KMS-11 (cell line): ENCODE results near the gene TADA3.
"Not testable (repeated sequence)": the region's sequence is repeated elsewhere in the genome, so short reads cannot be mapped to it uniquely, and the experiment has no call there.

Source experiments
- H2AFZ ChIP-seq: fragments of 200-600 bp; sonication (generic); 2 replicates; pipeline ENCODE4 v1.6.1; 2016; ENCODE audit warnings: antibody characterized with exemption, mixed run types, low read depth
- H3K27ac ChIP-seq: fragments of 200-600 bp; sonication (generic); 2 replicates; pipeline ENCODE4 v1.6.1; 2016; ENCODE audit warnings: mild to moderate bottlenecking, mixed run types
- H3K27me3 ChIP-seq: fragments of 200-600 bp; sonication (generic); 2 replicates; pipeline ENCODE4 v1.6.1; 2017; ENCODE audit warnings: mild to moderate bottlenecking, low read depth, mixed run types, moderate library complexity; ENCODE audit not compliant: insufficient read depth
- H3K36me3 ChIP-seq: fragments of 200-600 bp; sonication (generic); 2 replicates; pipeline ENCODE4 v1.6.1; 2017; ENCODE audit warnings: mild to moderate bottlenecking, mixed run types; ENCODE audit not compliant: insufficient read depth
- H3K4me1 ChIP-seq: fragments of 200-600 bp; sonication (generic); 2 replicates; pipeline ENCODE4 v1.6.1; 2016; ENCODE audit warnings: mild to moderate bottlenecking, low read depth, mixed run types; ENCODE audit not compliant: poor library complexity, severe bottlenecking
- H3K4me2 ChIP-seq: fragments of 200-600 bp; sonication (generic); 2 replicates; pipeline ENCODE4 v1.7.0; 2016; ENCODE audit warnings: mild to moderate bottlenecking, mixed run types
- H3K4me3 ChIP-seq: fragments of 200-600 bp; sonication (generic); IDR thresholded peaks from 2 replicates; pipeline ENCODE4 v1.6.1; 2017; ENCODE audit warnings: low read depth, low read length, mixed read lengths; ENCODE audit not compliant: insufficient read depth
- H3K79me2 ChIP-seq: fragments of 200-600 bp; sonication (generic); 2 replicates; pipeline ENCODE4 v1.6.1; 2016; ENCODE audit warnings: low read depth, mixed run types; ENCODE audit not compliant: insufficient read depth
- H3K9ac ChIP-seq: fragments of 200-600 bp; sonication (generic); 2 replicates; pipeline ENCODE4 v1.6.1; 2016; ENCODE audit warnings: mild to moderate bottlenecking, mixed run types
- H4K20me1 ChIP-seq: fragments of 200-600 bp; sonication (generic); 2 replicates; pipeline ENCODE4 v1.6.1; 2016; ENCODE audit warnings: mild to moderate bottlenecking, mixed run types; ENCODE audit not compliant: insufficient read depth
- TF ChIP-seq, protein P1 (sequence below): fragments of 200-600 bp; sonication (generic); conservative IDR thresholded peaks from 2 replicates; pipeline ENCODE4 v1.6.1; 2017; ENCODE audit warnings: low read depth, mild to moderate bottlenecking, antibody characterized with exemption, low read length, moderate library complexity, mixed read lengths

The TADA3 gene

GRCh38 chr3:9776896-9777693, 15.2 kb downstream of the TADA3 start:
- Histone ChIP-seq H3K4me3 (no peak overlapping the region), H4K20me1 (no peaks in the 10 kb centered on the region), H3K36me3 (no peaks in the 10 kb centered on the region), H2AFZ (no peak overlapping the region), H3K9ac (no peak overlapping the region), H3K79me2 (no peaks in the 10 kb centered on the region), H3K27me3 (no peaks in the 10 kb centered on the region), H3K4me2 (no peak overlapping the region), H3K4me1 (peaks cover 20% of the 10 kb centered on the region), H3K27ac (no peak overlapping the region)
- TF ChIP-seq, protein P1, sequence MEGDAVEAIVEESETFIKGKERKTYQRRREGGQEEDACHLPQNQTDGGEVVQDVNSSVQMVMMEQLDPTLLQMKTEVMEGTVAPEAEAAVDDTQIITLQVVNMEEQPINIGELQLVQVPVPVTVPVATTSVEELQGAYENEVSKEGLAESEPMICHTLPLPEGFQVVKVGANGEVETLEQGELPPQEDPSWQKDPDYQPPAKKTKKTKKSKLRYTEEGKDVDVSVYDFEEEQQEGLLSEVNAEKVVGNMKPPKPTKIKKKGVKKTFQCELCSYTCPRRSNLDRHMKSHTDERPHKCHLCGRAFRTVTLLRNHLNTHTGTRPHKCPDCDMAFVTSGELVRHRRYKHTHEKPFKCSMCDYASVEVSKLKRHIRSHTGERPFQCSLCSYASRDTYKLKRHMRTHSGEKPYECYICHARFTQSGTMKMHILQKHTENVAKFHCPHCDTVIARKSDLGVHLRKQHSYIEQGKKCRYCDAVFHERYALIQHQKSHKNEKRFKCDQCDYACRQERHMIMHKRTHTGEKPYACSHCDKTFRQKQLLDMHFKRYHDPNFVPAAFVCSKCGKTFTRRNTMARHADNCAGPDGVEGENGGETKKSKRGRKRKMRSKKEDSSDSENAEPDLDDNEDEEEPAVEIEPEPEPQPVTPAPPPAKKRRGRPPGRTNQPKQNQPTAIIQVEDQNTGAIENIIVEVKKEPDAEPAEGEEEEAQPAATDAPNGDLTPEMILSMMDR: no peak

DNA sequence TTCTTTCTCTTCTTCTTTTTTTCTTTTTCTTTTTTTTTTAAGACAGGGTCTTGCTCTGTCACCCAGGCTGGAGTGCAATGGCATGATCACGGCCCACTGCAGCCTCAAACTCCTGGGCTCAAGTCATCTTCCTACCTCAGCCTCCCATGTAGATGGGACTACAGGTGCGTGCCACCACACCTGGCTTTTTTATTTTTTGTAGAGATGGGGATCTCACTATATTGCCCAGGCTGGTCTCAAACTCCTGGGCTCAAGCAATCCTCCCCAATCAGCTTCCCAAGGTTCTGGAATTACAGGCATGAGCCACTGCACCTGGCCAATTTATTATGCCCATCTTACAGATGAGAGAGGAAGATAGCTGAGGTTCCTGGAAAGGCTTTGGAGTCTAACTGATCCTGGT, 21.3 kb downstream of the TADA3 start:
- H3K4me2 ChIP-seq, H3K79me2 ChIP-seq, H3K27me3 ChIP-seq, H3K4me3 ChIP-seq, H2AFZ ChIP-seq, H4K20me1 ChIP-seq, H3K36me3 ChIP-seq, H3K4me1 ChIP-seq, H3K27ac ChIP-seq, H3K9ac ChIP-seq: not testable (repeated sequence)

GRCh38 chr3:9770276-9770812, 21.9 kb downstream of the TADA3 start:
- H2AFZ ChIP-seq: peak overlapping the region; percentile 67
- H3K9ac ChIP-seq: peak overlapping the region; percentile 53
- no peaks in the 10 kb centered on the region for H3K27me3 ChIP-seq
- H3K4me2 ChIP-seq: peak overlapping the region; percentile 34; the same call in 1 of the 2 replicates
- TF ChIP-seq, protein P1: no peak
- H3K36me3 ChIP-seq: no peaks in the 10 kb centered on the region
- no peaks in the 10 kb centered on the region for H4K20me1 ChIP-seq
- no peaks in the 10 kb centered on the region for H3K4me1 ChIP-seq
- no peaks in the 10 kb centered on the region for H3K79me2 ChIP-seq
- H3K4me3 ChIP-seq: no peak overlapping the region
- H3K27ac ChIP-seq: no peak overlapping the region

DNA sequence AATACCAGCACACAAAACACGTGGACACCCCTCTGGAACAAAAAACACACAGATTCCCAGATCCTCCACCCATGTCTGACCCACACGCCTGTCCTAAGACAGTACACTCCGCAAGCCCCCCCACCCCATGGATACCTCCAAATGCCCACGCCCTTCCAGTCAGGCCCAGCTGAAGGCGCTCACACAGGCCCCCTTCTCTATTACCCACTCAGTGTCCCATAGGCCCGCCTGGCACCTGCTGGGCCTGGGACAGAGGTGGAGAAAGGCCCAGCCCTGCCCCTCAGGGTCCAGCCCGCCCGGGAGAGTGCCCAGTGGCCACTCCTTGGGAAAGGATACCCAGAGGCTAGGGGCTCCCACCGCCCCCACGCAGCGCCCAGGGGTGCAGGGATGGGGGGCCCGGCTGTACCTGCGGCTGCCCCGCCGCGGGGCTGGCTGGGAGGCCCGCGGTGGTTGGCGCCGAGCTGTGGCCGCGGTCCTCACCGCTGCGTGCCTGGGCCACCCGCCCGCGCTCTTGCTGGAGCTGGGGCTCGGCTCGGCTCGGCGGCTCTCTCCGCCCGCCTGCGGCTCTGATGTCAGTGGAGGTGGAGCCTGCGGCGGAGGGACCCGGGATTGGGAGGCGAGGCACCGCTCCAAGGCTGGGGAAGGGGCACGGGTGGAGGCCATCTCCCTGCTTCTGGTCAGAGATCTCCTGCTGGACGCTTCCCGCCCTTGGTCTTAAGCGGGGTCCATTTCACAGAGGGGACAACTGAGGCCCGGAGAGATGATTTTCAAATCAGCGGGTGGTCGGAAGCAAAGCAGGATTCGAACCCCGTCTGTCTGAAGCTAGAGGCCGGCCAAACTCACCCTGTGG, 22.6 kb downstream of the TADA3 start, which contains the start of gene CAMK1:
Gene CAMK1, minus strand, starts transcription at position 522 of the 850 bp plus-strand sequence. CDS start 2,198 bp downstream, outside the sequence.
- Histone ChIP-seq H3K4me3 (no peak within 1 kb of the TSS), H3K4me2 (peak within 1 kb of the TSS; percentile 34; the same call in 1 of the 2 replicates), H3K27me3 (no peaks in the 10 kb centered on the region), H3K27ac (no peak within 1 kb of the TSS), H2AFZ (peak within 1 kb of the TSS; percentile 67), H3K36me3 (no peaks in the 10 kb centered on the region), H3K9ac (peak within 1 kb of the TSS; percentile 53), H3K4me1 (no peaks in the 10 kb centered on the region), H4K20me1 (no peaks in the 10 kb centered on the region), H3K79me2 (no peaks in the 10 kb centered on the region)
- TF ChIP-seq, protein P1: no peak
